Measurements from ENCODE around the gene ANKRD27. TPM values are rescaled to one million over a fixed set of nuclear protein-coding genes. Genes with fewer than 3 reads are reported as not detected.
"Not testable (repeated sequence)": the region's sequence is repeated elsewhere in the genome, so short reads cannot be mapped to it uniquely, and the experiment has no call there.

Gene ANKRD27
- total RNA-seq, 4 donors from 2014 or later: 19.5 to 29.2 (median 21.5) TPM

DNA sequence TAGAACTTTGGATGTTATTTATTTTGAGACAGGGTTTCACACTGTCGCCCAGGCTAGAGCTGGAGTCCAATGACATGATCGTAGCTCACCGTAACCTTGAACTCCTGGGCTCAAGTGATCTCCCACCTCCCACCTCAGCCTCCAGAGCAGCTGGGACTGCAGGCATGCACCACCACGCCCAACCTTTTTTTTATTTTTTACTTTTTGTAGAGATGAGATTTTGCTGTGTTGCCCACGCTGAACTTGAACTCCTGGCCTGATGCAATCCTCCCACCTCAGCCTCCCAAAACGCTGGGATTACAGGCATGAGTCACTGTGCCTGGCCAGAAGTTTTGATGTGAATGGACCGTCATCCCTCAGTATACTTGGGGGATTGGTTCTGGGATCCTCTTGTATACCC is 13.7 kb downstream of the ANKRD27 start:
- Histone ChIP-seq H3K4me3 (no peak overlapping the region), H3K4me1 (no peaks in the 10 kb centered on the region), H3K36me3 (peaks cover 6 to 48% (median 7%) of the 10 kb centered on the region in 3 donors), H3K9me3 (no peaks in the 10 kb centered on the region), H3K27me3 (no peaks in the 10 kb centered on the region), H3K27ac (no peak overlapping the region)
- intact Hi-C loops (cut with DNase I): no loop called here
- 77 to 84% methylated on average over 7 of the region's 7 CpGs for WGBS, 2 donors
- no peak for DNase-seq
- TF ChIP-seq POLR2A (IDR thresholded peaks at IDR 0.05): no peak
- TF ChIP-seq, protein P1, sequence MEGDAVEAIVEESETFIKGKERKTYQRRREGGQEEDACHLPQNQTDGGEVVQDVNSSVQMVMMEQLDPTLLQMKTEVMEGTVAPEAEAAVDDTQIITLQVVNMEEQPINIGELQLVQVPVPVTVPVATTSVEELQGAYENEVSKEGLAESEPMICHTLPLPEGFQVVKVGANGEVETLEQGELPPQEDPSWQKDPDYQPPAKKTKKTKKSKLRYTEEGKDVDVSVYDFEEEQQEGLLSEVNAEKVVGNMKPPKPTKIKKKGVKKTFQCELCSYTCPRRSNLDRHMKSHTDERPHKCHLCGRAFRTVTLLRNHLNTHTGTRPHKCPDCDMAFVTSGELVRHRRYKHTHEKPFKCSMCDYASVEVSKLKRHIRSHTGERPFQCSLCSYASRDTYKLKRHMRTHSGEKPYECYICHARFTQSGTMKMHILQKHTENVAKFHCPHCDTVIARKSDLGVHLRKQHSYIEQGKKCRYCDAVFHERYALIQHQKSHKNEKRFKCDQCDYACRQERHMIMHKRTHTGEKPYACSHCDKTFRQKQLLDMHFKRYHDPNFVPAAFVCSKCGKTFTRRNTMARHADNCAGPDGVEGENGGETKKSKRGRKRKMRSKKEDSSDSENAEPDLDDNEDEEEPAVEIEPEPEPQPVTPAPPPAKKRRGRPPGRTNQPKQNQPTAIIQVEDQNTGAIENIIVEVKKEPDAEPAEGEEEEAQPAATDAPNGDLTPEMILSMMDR (IDR thresholded peaks at IDR 0.05): no peak

DNA sequence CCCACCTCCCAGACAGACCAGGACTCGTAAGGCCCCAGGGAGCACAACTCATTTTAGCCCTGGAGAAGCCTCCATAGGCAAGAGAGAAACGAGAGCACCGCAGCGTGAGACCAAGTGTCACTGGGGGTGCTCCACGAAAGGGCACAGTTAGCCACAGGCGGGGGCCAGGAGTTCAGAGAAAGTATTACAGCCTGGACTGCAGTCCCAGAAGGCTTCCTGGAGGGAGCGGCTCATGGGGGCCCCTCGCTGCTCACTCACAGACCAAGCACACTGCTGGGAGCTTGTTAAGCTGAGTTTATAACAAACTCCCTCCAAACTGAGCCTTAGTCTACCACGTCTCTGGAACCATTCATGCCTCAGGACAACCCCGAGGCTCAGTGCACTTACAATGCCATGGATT is 16.5 kb downstream of the ANKRD27 start:
- Histone ChIP-seq H3K27me3 (no peaks in the 10 kb centered on the region), H3K4me3 (no peak overlapping the region), H3K36me3 (peaks cover 6 to 66% (median 7%) of the 10 kb centered on the region in 3 donors), H3K4me1 (peaks cover 0 to 2% (median 0%) of the 10 kb centered on the region in 3 donors), H3K27ac (no peak overlapping the region), H3K9me3 (no peaks in the 10 kb centered on the region)
- DNase-seq: no peak
- 77 to 88% methylated on average over 4 to 6 of the region's 10 CpGs for WGBS, 2 donors
- intact Hi-C loops (cut with DNase I): no loop called here
- no peak for TF ChIP-seq POLR2A (IDR thresholded peaks at IDR 0.05)
- TF ChIP-seq, protein P1 (IDR thresholded peaks at IDR 0.05): no peak

DNA sequence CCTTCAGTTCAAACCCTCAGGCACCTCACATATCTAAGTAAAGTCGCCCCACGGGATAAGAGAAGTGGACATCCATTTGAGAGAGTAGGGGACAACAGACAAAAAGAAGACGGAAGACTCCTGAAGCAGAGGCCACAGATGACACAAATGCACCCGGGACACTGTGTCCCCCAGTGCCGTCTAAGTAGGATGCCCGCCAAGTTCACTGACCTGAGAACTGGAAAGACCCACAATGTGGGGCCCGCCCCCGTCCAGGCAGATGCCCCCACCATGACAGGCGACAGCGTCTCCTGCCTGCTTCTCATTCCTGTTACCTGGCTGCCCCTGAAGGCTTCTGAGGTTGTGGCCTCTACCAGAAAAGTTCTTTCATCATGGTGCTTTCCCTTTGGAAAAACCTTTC is 16.9 kb downstream of the ANKRD27 start:
- TF ChIP-seq, protein P1 (IDR thresholded peaks at IDR 0.05): no peak
- no peak for TF ChIP-seq POLR2A (IDR thresholded peaks at IDR 0.05)
- Histone ChIP-seq H3K4me3 (no peak overlapping the region), H3K36me3 (peaks cover 6 to 69% (median 7%) of the 10 kb centered on the region in 3 donors), H3K27me3 (no peaks in the 10 kb centered on the region), H3K4me1 (peaks cover 0 to 6% (median 0%) of the 10 kb centered on the region in 3 donors), H3K9me3 (no peaks in the 10 kb centered on the region), H3K27ac (no peak overlapping the region)
- WGBS, 2 donors: 85 to 94% methylated on average over 6 to 9 of the region's 10 CpGs
- intact Hi-C loops (cut with DNase I): no loop called here
- no peak for DNase-seq

- peaks cover 6 to 77% (median 7%) of the 10 kb centered on the region in 3 donors for H3K36me3 ChIP-seq
- 88 to 100% methylated on average over 6 to 8 of the region's 8 CpGs for WGBS, 2 donors
These were observed 18.6 kb downstream of the ANKRD27 start for GRCh38 chr19:32656379-32656778.

GRCh38 chr19:32653599-32653915 is 21.4 kb downstream of the ANKRD27 start:
- Histone ChIP-seq H3K36me3 (peaks cover 11 to 94% (median 14%) of the 10 kb centered on the region in 3 donors), H3K4me3 (no peak overlapping the region), H3K4me1 (peaks cover 0 to 12% (median 0%) of the 10 kb centered on the region in 3 donors), H3K9me3 (no peaks in the 10 kb centered on the region), H3K27ac (no peak overlapping the region), H3K27me3 (no peaks in the 10 kb centered on the region)
- WGBS, 2 donors: 92 to 95% methylated on average over 8 to 11 of the region's 15 CpGs
- intact Hi-C loops (cut with DNase I): no loop called here
- no peak for DNase-seq
- TF ChIP-seq, protein P1 (IDR thresholded peaks at IDR 0.05): no peak
- no peak for TF ChIP-seq POLR2A (IDR thresholded peaks at IDR 0.05)

More at GRCh38 chr19:32656379-32656778, 18.6 kb downstream of the ANKRD27 start:
- H3K9me3 ChIP-seq; intact Hi-C loops (cut with DNase I); H3K4me3 ChIP-seq; DNase-seq; H3K27me3 ChIP-seq; H3K27ac ChIP-seq: not testable (repeated sequence)
- H3K4me1 ChIP-seq: peaks cover 0 to 12% (median 0%) of the 10 kb centered on the region in 3 donors

Data from esophagus squamous epithelium (tissue), 5 donors.